GM19043 (cell line): Measurements from ENCODE around the gene SARNP.
"Not testable (repeated sequence)": the region's sequence is repeated elsewhere in the genome, so short reads cannot be mapped to it uniquely, and the experiment has no call there.

ENCODE experiments used
- ATAC-seq: cut with Tn5 transposase; IDR thresholded peaks from one replicate; pipeline ENCODE4 v1.9.1; 2021; ENCODE audit warnings: low read depth; ENCODE audit not compliant: unreplicated experiment

The SARNP gene

GRCh38 chr12:55797550-55797949, 20.0 kb downstream of the SARNP start:
- ATAC-seq, result no peak

GRCh38 chr12:55797068-55797467, 20.5 kb downstream of the SARNP start:
- no peak for ATAC-seq

- no peak for ATAC-seq
These were observed 21.6 kb downstream of the SARNP start for GRCh38 chr12:55795950-55796349.

GRCh38 chr12:55789893-55790292, 27.6 kb downstream of the SARNP start:
- ATAC-seq, result no peak

- ATAC-seq, result no peak
These were observed 28.4 kb downstream of the SARNP start for GRCh38 chr12:55789171-55789570.

- ATAC-seq, result no peak
These were observed 29.0 kb downstream of the SARNP start for GRCh38 chr12:55788546-55788945.

- ATAC-seq, result no peak
These were observed 36.8 kb downstream of the SARNP start for GRCh38 chr12:55780685-55781084.

GRCh38 chr12:55777856-55778255, 39.7 kb downstream of the SARNP start:
- ATAC-seq, result no peak

- no peak for ATAC-seq
These were observed 45.8 kb downstream of the SARNP start for GRCh38 chr12:55771736-55772135.

- no peak for ATAC-seq
These were observed 50.4 kb downstream of the SARNP start for GRCh38 chr12:55767156-55767555.

- no peak for ATAC-seq
These were observed 51.7 kb downstream of the SARNP start for GRCh38 chr12:55765736-55766290.

GRCh38 chr12:55762646-55763045, 54.9 kb downstream of the SARNP start:
- no peak for ATAC-seq

- no peak for ATAC-seq
These were observed 56.9 kb downstream of the SARNP start for GRCh38 chr12:55760663-55761062.

GRCh38 chr12:55758575-55758974, 58.9 kb downstream of the SARNP start:
- ATAC-seq, result not testable (repeated sequence)

- no peak for ATAC-seq
These were observed 59.8 kb downstream of the SARNP start for GRCh38 chr12:55757701-55758100.

GRCh38 chr12:55755246-55755645, 62.3 kb downstream of the SARNP start:
- no peak for ATAC-seq

GRCh38 chr12:55748230-55748993, 69.1 kb downstream of the SARNP start:
- no peak for ATAC-seq

- no peak for ATAC-seq
These were observed 70.7 kb downstream of the SARNP start for GRCh38 chr12:55746913-55747231.

- ATAC-seq, result no peak
These were observed 71.2 kb downstream of the SARNP start for GRCh38 chr12:55746174-55746912.

GRCh38 chr12:55745361-55746173, 72.0 kb downstream of the SARNP start:
- ATAC-seq, result no peak
